Cardiac muscle cell (in vitro differentiated cells and primary cell): ENCODE measurements around the gene PCBD1. TPM values are rescaled to one million over a fixed set of nuclear protein-coding genes. Genes with fewer than 3 reads are reported as not detected.

Experiments used
- DNase-seq, 2 donors: peaks; one replicate each; pipeline versions ENCODE4 v3.0.0 to v3.0.0-alpha.2; 2010 to 2017; ENCODE audit warnings: low read depth in 1 of 2, low spot score in 1 of 2
- H3K27ac ChIP-seq: fragments of 200-600 bp; sonication (generic); 2 replicates; pipeline ENCODE4 v1.5.1; 2016
- H3K27me3 ChIP-seq: fragments of 200-600 bp; sonication (generic); 2 replicates; pipeline ENCODE4 v1.6.0; 2016; ENCODE audit warnings: control low read depth
- H3K36me3 ChIP-seq: fragments of 200-600 bp; sonication (generic); 2 replicates; pipeline ENCODE4 v1.5.1; 2016; ENCODE audit warnings: control low read depth
- H3K4me1 ChIP-seq: fragments of 200-600 bp; sonication (generic); 2 replicates; pipeline ENCODE4 v1.8.1; 2017; ENCODE audit warnings: low read depth, mild to moderate bottlenecking, mixed run types
- H3K4me3 ChIP-seq: fragments of 200-600 bp; sonication (generic); 2 replicates; pipeline ENCODE4 v1.5.1; 2016; ENCODE audit warnings: mild to moderate bottlenecking
- H3K9me3 ChIP-seq: fragments of 200-600 bp; sonication (generic); 2 replicates; pipeline ENCODE4 v1.5.1; 2017; ENCODE audit warnings: low read depth, mild to moderate bottlenecking, control low read depth
- polyA plus RNA-seq: library from polyadenylated mRNA; unstranded; fragments of >200 nt; fragmentation: Nextera tagmentation; extraction: Ambion mirVana; gene quantifications from 2 replicates; pipeline ENCODE4 v1.2.1, GENCODE V29; 2016
- total RNA-seq: library from RNA; depleted of rRNA; stranded (reverse); fragments of >200 nt; gene quantifications from 2 replicates; pipeline ENCODE4 v1.2.3, GENCODE V29; 2016
- TF ChIP-seq, protein P1 (sequence below): IDR thresholded peaks from 2 replicates; pipeline ENCODE4 v1.5.1; 2012; ENCODE audit warnings: low read depth, mild to moderate bottlenecking, low read length

Gene PCBD1
- total and polyA plus RNA-seq, 2 experiments from 2014 or later = 145 to 264 TPM

DNA sequence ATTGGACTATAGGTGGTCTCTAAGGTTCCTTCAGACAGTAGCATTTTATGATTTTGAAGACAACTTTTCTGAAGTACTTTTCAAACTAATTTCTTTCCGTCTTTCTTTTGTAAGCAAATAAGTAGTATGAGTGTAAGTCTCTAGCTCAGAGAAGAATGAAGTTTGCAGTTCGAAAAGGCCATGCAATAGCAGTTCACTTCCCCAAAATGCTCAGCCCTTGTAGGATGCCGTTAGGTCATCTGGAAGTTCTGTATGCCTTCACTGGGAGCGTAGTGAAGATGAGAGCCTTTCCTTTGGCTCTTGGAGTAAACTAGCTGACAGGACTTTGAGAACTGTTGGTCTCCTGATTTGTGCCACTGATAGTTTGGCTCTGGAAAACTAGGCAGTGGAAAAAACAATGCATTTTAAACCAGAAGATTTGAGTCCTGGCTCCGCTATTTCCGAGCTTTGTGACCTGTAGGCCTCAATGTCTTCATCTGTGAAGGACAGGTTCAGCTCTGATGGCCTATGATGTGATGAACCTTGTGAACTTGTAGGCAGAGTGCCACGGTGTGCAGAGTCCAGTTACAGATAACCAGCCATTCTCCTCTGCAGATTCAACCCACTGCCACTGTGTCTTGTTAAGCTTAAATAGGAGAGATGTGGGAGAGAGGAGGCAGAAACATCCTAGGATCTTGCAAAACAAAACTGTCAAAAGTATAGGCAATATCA lies 53.8 kb downstream of the PCBD1 start:
- TF ChIP-seq, protein P1, sequence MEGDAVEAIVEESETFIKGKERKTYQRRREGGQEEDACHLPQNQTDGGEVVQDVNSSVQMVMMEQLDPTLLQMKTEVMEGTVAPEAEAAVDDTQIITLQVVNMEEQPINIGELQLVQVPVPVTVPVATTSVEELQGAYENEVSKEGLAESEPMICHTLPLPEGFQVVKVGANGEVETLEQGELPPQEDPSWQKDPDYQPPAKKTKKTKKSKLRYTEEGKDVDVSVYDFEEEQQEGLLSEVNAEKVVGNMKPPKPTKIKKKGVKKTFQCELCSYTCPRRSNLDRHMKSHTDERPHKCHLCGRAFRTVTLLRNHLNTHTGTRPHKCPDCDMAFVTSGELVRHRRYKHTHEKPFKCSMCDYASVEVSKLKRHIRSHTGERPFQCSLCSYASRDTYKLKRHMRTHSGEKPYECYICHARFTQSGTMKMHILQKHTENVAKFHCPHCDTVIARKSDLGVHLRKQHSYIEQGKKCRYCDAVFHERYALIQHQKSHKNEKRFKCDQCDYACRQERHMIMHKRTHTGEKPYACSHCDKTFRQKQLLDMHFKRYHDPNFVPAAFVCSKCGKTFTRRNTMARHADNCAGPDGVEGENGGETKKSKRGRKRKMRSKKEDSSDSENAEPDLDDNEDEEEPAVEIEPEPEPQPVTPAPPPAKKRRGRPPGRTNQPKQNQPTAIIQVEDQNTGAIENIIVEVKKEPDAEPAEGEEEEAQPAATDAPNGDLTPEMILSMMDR = no peak
- H3K27me3 ChIP-seq = no peaks in the 10 kb centered on the region
- H3K27ac ChIP-seq = peak overlapping the region; percentile 55
- no peaks in the 10 kb centered on the region for H3K9me3 ChIP-seq
- no peak for DNase-seq
- H3K4me1 ChIP-seq = peaks cover 70% of the 10 kb centered on the region
- H3K36me3 ChIP-seq = no peaks in the 10 kb centered on the region
- H3K4me3 ChIP-seq = no peak overlapping the region

DNA sequence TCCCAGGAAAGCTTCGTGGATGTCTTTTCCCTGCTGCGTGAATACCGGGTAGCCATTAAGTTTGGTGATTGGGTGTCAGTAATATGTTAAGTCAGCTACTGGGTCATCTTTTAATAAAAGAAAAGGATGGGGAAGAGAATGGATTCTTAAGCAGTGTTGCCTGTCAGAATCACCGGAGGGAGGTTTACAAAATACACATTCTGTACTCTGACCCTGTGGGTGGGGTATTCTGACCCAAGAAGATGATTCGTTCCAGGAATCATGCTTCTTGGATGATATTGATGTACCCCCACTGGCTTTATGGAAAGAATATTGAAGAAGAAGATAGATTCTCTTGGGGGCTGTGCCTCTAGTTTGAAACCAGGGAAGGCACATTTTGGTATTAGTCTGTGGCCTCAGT lies 54.3 kb downstream of the PCBD1 start:
- Histone ChIP-seq H3K4me1 (peaks cover 75% of the 10 kb centered on the region), H3K9me3 (no peaks in the 10 kb centered on the region), H3K27me3 (no peaks in the 10 kb centered on the region), H3K36me3 (no peaks in the 10 kb centered on the region), H3K27ac (no peak overlapping the region), H3K4me3 (no peak overlapping the region)
- no peak for DNase-seq
- TF ChIP-seq, protein P1 = no peak

DNA sequence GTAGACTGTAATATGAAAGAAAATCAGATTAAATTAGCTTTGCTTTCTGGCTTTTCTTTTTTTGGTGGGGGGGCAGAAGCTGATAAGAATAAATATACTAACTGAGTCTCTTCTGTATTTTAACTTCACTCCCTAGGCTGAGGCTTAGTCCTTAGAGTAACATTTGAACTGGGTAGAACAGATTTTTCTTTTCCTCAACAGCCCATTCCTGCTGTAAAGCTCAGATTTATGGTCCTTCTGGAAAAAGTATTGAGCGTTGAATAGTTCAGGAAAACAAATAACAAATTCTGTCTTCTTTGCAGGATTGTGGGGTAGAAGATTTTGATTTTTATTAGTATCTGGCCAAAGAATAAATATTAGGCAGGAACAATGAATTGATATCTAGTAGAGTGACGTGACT lies 54.8 kb downstream of the PCBD1 start:
- no peak overlapping the region for H3K27ac ChIP-seq
- H3K4me1 ChIP-seq = peaks cover 76% of the 10 kb centered on the region
- no peak for DNase-seq
- TF ChIP-seq, protein P1 = no peak
- H3K27me3 ChIP-seq = no peaks in the 10 kb centered on the region
- no peaks in the 10 kb centered on the region for H3K9me3 ChIP-seq
- no peak overlapping the region for H3K4me3 ChIP-seq
- no peaks in the 10 kb centered on the region for H3K36me3 ChIP-seq

Other genes with a start within 250 kb of the PCBD1 start
- gene ADAMTS14, start 216.1 kb downstream of the PCBD1 start, total RNA-seq = 0.63 and 1.9 TPM in 2 replicates
- 1.2 and 2.2 TPM in 2 replicates for gene ADAMTS14, start 216.1 kb downstream of the PCBD1 start, polyA plus RNA-seq
- gene TBATA, start 103.2 kb downstream of the PCBD1 start, total RNA-seq = not detected in 2 replicates
- gene TBATA, start 103.2 kb downstream of the PCBD1 start, polyA plus RNA-seq = not detected in 2 replicates
- gene SGPL1, start 72.6 kb downstream of the PCBD1 start, total RNA-seq = 37.7 and 51.9 TPM in 2 replicates
- gene SGPL1, start 72.6 kb downstream of the PCBD1 start, polyA plus RNA-seq = 32.3 and 42.9 TPM in 2 replicates